Left lobe of liver (tissue), 2 donors: ENCODE results near the gene HNMT. TPM values are rescaled to one million over a fixed set of nuclear protein-coding genes. Genes with fewer than 3 reads are reported as not detected.
A peak's percentile ranks its signal among the peaks of the same experiment; 100 is the strongest.
"Not testable (repeated sequence)": the region's sequence is repeated elsewhere in the genome, so short reads cannot be mapped to it uniquely, and the experiment has no call there.

Experiments used
- ATAC-seq: fragments of 200-7000 bp; cut with Tn5 transposase; one replicate; pipeline ENCODE4 v1.9.1; 2020; ENCODE audit warnings: mild to moderate bottlenecking, moderate library complexity
- DNase-seq: peaks from one replicate; pipeline ENCODE4 v3.0.0-alpha.2; 2020; ENCODE audit warnings: low spot score
- total RNA-seq: library from RNA; stranded (reverse); gene quantifications from one replicate; pipeline ENCODE4 v1.2.1, GENCODE V29; 2021
- donor health status: DM: no; HTN: no; CAD: no; lungs with moderate emphysema.
- donor health status: DM: no; HTN: yes; CAD: no.

The HNMT gene
- total RNA-seq, 1 donor from 2014 or later = 46.2 TPM

DNA sequence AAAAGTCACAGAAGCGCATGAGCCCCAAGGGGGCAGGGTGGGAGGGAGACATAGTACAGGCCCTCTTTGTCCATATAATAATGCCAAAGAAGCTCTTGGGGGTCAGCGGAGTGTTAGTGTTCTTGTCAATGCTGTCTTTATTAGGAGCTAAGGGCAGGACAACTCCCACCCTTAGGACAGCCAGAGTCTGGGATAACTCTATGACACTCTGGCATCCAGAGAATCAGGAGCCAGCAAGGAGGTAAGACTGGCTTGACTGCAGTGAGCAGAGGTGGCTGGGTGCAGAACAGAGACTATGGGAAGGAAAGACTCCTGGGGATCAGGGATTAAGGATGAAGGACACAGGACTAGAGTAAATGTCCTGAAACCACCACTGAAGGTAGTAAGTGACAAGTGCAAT lies 19.0 kb upstream of the HNMT start:
- ATAC-seq (no peak), DNase-seq (no peak)

DNA sequence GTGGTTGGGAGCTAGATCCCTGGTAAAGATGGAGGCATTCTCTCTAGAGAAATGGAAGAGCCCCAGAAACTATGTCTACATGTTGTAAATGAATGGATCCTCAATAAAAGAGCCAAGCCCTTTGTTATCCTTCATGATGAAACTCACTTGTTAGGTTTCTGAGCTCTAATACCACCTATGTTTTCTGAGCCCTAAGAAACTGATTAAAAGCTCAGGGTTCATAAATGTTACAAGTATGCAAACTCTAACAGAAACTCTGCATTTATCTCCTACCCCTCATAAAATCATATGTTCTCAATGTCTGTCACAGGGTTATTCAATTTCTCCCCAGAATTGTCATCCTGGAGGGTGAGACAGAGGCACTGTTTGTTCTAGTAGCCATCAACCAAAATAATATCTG lies 18.0 kb upstream of the HNMT start:
- DNase-seq = no peak
- ATAC-seq = no peak

DNA sequence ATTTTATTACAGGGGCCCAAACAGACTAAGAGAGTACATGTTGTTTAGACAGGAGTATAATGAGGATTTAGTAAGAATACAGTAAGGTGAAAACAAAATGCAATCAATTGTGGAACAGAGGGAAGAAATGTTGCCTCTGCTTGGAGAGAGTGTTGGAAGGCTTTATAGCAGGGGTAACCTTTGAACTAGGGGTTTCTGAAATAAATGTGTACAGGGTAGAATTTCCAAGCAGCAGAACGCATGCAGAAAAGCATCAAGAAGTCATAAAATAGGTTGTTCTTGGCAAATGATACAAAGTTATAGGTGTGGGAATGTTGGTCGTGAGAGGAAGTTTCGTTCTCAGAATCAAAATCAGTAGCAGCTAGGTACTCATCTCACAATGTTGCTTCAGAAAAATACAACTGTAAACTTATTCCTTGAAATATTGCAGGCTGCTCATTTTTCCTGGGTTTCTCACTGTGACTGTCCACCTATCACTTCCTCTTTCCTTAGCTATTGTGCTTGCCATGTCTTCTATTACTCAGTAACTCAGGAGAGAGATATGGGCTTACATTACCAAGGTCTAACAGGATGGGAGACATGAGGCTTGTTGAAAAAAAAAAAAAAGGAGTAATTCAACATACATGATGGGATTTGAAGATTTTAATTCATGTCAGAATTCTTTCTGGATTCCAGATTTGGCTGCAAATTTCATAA lies 17.1 kb upstream of the HNMT start:
- DNase-seq = no peak
- ATAC-seq = no peak

DNA sequence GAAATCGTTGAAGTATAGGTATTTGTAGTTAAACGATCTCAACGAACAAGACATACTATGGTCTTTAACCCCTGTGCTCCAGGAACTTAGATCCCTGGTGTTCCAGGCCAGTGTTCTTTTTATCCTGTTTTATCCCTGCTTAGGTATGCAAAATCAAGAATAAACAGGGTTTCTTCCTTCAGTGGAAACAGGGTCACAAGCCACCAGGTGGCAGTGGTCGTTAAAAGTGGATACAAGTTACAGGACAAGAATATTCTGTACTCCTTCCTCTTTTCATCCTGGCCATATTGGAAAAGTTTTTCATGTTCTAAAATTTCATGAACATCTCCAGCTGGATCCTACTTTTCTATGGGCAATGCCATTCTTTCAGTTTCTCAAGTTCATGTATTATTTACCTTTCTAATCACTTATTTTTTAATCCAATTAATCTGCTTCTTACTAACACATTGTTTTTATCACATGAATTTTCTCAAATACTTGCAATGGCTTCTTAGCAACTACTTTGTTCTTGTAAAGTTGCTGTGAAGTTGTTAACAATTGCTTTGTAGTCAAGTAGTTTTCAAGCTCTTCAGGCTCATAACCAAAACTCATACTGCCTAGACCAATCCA lies 16.4 kb upstream of the HNMT start:
- ATAC-seq (peak; percentile 79), DNase-seq (peak; percentile 75)

DNA sequence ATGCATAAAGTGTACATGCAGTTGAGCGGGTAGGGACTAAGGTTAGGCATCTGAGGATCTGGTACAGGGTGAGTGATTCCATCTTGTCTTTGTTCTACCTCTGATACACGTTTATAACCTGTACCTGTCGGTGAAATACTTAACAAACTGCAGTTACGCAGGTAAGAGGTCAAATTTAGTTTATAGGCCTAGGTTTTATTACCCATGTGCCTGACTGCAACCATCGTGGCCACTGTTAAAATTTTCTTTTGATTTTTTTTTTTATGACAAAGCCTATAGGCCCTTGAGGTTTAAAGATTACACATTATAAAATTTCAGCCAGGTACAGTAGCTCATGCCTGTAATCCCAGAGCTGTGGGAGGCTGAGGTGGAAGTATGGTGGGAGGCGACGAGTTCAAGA lies 15.4 kb upstream of the HNMT start:
- no peak for ATAC-seq

DNA sequence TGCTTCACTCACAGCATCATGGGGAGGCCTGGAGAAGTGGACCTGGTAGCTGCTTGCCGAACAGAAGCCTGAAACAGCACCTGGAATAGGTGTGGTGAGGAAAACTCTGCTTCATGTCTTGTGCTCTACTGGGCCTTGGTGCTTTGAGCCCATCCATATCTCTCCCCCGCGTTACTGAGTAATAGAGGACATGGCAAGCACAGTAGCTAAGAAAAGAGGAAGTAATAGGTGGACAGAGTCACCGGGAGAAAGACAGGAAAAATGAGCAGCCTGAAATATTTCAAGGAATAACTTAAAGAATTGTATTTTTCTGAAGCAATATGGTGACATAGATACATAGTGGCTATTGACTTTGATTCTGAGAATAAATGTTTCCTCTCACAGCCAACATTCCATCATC lies 14.0 kb upstream of the HNMT start:
- no peak for ATAC-seq
- no peak for DNase-seq

More for the DNA sequence above, 15.4 kb upstream of the HNMT start:
- no peak for DNase-seq

DNA sequence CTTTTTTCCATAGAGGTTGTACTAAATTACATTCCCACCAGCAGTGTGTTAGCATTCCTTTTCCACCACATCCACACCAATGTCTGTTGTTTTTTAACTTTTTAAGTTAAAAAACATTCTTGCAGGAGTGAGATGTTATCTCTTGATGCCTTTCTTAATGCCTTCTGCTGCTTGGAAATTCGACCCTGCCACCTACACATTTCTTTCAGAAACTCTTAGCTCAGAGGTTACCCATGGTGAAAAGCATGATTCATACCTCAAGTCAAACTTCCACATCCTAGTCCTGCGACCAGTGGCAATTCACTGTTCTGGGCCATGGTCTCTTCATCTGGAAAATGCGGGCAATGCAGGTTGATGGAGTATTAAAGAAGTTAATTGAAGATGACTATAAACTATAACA lies 12.7 kb upstream of the HNMT start:
- ATAC-seq = no peak
- DNase-seq = no peak

DNA sequence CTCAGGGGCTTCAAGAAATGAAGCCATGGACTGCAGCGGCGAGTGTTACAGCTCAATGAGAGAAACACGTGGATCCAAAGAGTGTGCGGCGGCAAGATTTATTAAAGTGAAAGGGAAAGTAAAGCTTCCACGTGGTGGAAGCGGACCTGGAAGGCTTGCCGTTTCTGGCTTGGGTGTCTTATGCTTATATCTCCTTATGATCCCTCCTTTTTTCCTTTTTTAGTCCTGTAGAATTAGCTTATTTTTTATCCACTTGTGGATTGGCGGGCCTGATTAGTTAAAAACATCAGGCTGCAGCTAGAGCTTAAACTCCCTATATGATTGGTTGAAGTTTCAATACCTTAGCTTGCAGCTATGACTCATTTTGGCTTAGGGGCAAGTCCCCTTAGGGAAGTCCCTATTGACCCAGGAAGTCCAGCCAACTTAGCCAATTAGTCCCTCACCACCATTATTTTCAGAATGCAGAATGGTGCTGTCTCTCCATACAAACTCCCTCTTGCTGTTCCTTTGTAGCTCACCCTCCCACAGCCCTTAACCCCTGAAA lies 11.6 kb upstream of the HNMT start:
- no peak for DNase-seq
- peak; percentile 82 for ATAC-seq

DNA sequence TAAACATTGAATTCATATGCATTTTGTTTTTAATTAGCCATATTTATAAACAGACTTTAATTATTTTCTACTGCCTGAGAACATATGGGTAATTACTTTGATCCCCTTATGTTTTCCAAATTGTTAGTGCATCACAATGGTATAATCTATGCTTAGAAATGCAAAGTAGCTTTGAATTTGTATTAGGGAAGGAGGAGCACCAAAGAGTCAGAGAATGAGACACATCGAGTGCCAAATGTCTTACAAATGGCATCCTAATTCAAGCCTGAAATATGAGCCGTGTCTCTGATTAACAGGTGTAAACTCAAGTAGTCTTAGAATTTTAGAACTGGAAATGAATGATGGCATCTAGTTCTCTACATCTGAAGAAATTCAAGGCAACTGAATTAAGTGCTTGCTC lies 8.7 kb upstream of the HNMT start:
- DNase-seq (no peak), ATAC-seq (no peak)

DNA sequence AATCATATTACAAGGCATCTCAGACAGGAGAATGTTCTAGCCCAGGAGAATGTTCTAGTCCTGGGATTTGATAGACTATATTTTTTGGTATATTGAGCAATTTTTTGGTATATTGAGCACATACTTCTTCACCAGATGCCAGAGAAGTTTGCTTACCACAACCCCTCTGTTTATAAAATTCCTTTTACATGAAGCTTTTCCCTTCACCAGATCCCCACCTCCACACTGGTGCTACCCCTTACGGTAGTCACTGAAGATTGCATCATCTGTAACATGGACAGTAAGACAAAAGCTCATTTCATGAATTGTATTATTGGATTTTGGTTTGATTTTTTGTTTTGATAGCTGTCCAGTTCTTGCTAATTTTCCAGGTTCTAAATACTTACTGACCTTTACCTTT lies 7.2 kb upstream of the HNMT start:
- DNase-seq (no peak), ATAC-seq (no peak)

DNA sequence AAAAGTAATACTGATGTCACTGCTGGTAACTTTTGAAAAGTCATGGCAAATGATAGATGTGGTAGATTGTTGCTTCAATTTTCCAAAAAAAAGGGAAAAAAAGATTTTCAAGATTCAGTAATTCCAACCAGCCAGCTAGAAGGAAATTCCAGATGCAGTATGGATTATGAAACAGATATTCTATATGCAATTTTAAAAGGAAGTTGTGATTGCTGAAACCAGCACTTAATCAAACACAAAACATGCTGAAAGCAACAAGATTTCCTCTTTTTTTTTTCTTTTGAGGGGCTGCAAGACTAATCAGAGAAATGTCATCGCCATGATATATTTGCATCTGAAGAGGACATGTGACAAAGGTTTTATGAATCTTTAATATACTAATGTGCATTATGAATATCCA lies 5.1 kb upstream of the HNMT start:
- DNase-seq = no peak
- no peak for ATAC-seq

DNA sequence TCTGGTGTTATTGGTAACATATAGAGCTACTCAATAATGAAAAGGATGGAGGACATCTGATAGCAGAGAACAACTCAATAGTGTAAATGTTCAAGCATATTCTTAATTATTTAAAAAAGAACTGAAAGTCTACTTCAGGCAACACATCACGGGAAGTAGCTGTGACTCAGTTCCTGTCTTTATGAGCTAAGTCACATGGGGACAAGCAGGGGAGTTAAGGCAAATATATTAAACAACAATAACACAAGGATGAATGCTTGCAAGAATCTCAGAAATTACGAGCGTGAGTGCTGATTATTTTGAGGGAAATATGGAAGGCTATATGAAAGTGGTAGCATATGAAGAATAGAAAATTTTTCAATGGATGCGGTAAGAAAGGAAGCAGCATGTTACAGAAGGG lies 4.0 kb upstream of the HNMT start:
- DNase-seq (no peak), ATAC-seq (no peak)

DNA sequence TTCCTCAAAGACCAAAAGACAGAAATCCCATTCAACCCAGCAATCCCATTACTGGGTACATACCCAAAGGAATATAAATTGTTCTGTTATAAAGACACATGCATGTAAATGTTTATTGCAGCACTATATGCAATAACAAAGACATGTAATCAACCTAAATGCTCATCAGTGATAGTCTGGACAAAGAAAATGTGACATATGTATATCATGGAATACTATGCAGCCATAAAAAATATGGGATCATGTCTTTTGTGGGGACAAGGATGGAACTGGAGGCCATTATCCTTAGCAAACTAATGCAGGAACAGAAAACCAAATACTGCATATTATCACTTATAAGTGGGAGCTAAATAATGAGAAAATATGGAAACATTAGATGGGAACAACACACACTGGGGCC lies 2.7 kb upstream of the HNMT start:
- DNase-seq (no peak), ATAC-seq (no peak)

DNA sequence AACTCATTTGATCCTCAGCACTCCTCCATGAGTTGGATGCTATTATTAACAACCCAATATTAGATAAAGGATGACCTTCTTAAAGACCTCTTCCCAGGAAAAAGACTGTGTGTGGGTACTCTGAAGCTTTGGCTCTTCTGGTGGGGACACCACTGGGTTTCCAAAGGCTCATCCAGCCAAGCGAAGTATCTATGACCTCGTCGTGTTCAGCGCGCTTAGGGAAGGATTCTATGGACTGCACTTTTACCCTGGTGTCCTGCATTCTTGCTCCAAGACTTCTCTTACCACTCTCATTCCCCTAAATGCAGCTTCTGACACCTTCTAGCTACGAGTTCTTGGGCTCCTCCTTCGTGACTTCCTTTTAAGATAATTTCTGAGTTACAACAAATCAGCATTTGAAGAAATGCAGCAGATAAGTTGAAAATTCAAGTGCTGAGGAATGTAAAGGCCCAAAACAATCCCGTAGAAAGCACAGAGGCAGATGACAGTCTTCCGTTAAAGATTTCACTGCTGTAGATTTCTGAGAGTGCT lies 673 bp upstream of the HNMT start:
- ATAC-seq = peak; percentile 52
- DNase-seq = no peak

DNA sequence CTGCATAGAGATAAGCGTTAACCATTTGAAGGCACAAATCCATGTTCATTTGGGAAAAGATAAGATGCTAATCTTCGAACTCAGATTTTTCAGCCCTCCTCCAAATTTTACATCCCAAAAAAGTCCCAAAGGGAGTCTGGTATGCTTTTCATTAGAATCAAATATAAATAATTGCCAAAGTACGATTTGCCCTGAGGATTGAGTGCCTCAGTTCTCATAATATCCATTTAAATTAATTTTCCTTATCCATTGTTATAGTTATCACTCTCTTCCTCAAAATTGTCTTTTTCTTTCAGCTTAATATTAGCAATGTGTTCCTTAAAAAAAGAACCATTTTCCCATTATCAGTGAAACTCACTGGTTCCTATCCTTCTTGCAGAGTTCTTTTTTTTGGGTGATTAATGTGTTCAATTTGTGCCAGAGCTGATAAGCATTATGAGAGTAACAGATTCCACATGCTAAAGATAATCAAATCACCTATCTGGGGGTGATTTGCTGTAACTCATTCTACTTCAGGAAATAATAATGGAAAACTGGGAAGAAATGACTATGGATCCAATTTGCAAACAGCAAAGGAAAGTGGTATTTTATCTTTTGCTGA lies 686 bp downstream of the HNMT start:
- DNase-seq (no peak), ATAC-seq (no peak)

DNA sequence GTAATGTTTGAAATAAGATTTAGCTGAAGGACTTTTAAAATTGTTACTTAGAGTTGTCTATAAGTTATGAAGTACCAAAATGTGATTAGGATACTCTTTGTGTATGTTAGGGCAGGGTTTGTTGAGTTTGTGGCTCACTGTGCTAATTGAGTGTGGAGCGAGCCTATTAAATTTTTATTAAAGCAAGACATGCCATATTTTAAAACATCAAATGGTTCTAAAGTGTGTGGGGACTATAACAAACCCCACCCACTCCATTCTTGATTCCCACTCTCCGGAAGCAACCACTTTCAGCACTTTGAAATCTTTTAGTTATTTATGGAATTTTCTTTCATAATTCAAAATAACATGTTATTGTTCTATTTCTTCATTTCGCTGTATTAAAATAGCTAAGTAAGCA lies 1.8 kb downstream of the HNMT start:
- ATAC-seq (no peak), DNase-seq (no peak)

DNA sequence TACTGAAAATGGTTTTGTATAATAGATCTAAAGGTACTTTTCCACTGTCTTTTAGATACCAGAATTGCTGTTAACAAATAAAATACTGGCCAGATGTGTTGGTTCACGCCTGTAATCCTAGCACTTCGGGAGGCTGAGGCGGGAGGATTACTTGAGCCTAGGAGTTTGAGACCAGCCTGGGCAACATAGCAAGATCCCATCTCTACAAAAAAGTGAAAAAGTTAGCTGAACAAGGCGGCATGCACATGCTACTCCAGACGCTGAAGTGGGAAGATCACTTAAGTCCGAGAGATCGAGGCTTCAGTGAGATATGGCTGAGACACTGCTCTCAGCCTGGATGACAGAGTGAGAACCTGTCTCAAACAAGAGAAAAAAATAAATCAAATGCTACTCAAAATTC lies 2.8 kb downstream of the HNMT start:
- ATAC-seq (no peak), DNase-seq (no peak)

DNA sequence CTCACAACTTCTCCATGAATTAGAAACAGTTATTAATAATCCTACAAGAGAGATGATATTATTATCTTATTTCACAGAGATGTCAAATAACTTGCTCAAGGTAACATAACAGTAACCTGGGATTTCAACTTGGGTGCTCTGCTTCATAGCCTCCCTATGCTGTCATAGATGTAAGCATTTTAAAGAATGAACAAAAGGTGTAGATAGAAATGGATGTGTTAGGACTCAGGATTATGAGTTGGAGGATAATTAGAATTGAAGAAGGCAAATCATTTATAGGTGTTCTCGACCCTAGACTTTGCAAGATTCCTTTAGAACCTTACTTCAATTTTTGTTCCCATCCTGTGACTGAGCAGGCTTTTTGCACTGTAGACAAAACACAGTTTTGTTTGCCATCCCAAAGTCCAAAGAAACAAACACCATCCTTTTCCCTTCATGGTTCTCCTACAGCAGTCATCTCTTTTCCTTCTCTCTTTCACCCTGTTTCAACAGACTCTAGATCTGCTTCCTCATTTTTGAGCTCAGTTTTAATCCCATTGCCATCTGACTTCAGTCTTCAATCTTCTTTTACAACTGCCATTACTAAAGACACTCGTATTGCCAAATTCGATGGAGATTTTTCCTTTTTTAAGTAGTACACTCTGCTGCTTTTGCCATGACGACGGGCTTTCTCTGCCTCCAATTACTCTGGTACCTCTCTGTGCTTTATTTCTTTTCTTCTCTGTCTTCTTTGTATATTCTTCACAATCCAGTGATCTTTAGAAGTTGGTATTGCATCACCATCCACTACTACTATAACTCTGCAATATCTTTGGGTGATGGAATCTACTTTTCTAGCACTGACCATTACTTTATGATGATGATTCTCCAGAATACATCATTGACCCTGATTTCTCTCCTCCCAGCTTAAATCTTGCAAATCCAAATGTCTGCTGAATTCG lies 4.5 kb downstream of the HNMT start:
- ATAC-seq (peak; percentile 58), DNase-seq (no peak)

DNA sequence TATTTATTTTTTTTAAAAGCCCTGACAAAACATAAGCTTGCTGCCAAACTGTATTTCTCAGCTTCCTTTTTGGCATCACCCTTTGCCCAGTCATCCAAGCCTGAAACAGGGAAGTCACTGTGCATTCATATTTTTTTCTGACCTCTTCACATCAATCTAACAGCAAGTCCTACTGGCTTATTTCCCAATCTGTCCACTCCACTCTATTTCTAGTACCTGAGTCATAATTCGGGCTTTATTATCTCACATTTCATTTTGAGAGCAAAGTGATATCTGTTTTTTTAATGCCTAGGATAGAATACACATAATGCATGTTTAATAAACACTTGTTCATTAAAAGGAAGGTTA lies 5.1 kb downstream of the HNMT start:
- ATAC-seq = peak; percentile 9
- DNase-seq = no peak

DNA sequence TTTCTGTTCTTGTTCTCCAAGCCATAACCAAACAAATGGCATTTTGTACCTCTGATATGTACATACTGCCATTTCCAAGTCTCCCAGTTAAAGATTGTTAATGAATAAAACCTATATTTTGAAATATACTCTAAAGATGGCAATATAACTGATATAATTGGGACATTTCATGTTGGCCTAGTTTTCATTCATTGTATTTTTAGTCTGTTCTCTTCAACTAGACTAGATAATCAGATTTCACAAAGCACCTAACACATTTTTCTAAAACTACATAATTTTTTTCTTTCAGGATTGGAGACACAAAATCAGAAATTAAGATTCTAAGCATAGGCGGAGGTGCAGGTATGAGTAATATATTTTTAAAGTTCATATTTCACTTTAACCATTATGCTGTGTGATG lies 5.6 kb downstream of the HNMT start:
- ATAC-seq = no peak
- DNase-seq = no peak

DNA sequence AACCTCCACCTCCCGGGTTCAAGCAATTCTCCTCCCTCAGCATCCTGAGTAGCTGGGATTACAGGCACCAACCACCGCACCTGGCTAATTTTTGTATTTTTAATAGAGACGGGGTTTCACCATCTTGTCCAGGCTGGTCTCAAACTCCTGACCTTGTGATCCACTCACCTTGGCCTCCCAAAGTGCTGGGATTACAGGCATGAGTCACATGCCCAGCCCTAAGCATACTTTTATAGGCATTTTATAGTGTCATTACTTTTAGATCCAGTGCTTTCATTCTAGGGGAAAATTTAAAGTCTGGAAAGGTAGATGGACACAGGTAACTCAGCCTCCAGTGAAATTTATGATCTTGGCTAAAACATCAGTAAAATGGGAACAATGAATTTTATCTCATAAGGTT lies 7.0 kb downstream of the HNMT start:
- ATAC-seq, DNase-seq: not testable (repeated sequence)
